ENCODE results near the gene TNFRSF14. TPM values are rescaled to one million over a fixed set of nuclear protein-coding genes. Genes with fewer than 3 reads are reported as not detected.
A peak's percentile ranks its signal among the peaks of the same experiment; 100 is the strongest.

Gene TNFRSF14
- total and polyA plus RNA-seq, 7 experiments from 2014 or later: 52.5 to 253 (median 200) TPM

DNA sequence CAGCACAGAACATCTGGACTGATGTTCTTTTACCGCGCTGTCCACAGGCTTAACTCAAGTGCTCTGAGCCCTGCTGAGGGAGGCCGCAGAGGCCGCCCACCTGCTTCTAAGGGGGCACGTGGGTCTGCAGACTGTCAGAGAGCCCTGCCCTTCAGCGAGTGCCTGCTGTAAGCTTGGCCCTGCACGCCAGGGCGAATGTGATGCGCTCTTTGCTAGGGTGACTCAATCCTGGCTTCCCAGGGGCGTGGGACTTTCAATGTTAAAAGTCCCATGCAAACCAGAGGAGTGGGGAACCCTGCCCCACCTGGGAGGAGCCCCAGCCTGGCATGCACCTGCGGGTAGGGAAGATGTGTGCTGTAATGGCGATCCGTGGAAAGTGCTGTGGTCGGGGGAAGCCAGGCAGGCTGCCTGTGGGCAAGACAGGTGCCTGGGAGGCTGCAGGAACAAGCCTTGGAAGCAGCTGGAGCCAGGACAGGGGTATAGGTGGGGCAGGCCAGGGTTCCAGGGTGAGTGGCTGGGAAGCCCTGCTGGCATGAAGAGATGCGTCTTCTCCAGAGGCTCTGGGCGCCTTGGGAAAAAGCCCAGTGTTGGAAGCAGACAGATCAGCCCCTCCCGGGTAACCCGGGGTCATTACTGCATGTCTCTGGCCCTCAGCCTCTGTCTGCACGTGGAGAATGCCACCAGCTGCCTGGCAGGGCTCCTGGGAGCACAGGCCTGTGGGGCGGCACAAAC, 29.2 kb upstream of the TNFRSF14 start:
- Histone ChIP-seq H3K27ac (ENCODE audit: low read depth, low read length) (peak overlapping the region; percentile 76), H3K4me3 (ENCODE audit: low read length) (peak overlapping the region; percentile 29)
- H3K4me3 Mint-ChIP-seq: peak overlapping the region; percentile 13 to 100 (median 76)

DNA sequence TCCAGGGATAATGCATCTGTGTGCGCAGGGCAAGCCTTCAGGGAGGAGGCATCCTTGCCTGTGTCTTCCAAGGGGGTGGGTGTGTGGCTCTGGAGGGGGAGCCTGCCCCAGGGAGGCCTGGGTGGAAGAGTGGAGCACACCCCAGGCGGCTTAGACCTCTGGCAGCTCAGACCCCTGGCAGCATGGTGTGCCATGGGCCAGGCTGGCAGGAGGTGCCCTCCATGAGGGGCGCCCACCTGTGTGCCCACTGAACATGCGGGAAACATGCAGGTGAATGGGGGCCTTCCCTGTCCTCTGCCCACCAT, 28.7 kb upstream of the TNFRSF14 start:
- peaks cover 4 to 10% of the 10 kb centered on the region in 2 donors for H3K27me3 ChIP-seq (ENCODE audit: control insufficient read depth in 2 of 2, insufficient read depth in 2 of 2, low read length in 2 of 2)
- H3K4me1 ChIP-seq (ENCODE audit: control insufficient read depth in 2 of 2, insufficient read depth in 2 of 2, low read length in 2 of 2): peaks cover 44 to 46% of the 10 kb centered on the region in 2 donors
- intact Hi-C loops (cut with micrococcal nuclease): loop anchor here (2.0 to 10.0 kb wide), 6 partner anchors 233 to 1373 kb away; partner anchors contain the start of genes C1orf174 (in 1 of the 2), CALML6 (in 1 of the 2), NADK (in 1 of the 2) and TMEM52 (in 1 of the 2)
- H3K4me3 ChIP-seq (ENCODE audit: low read length): no peak overlapping the region
- CTCF ChIA-PET: interaction anchor here (1.7 kb wide), 1 partner anchor 17 kb away, joined by 3 read pairs; no protein-coding TSS in a partner anchor
- H3K27ac ChIP-seq (ENCODE audit: low read depth, low read length): no peak overlapping the region
- POLR2A ChIA-PET: interaction anchor here (13.2 kb wide), 1 partner anchor 17 kb away, joined by 294 read pairs; no protein-coding TSS in a partner anchor
- Mint-ChIP-seq H3K4me3 (peak overlapping the region in 6 of 10 donors; percentile 13 to 100 (median 90)), H3K9me3 (no peaks in the 10 kb centered on the region), H3K36me3 (peaks cover 0 to 4% (median 0%) of the 10 kb centered on the region in 5 donors), H3K27ac (peak overlapping the region in 1 of 9 donors; percentile 87), H3K27me3 (peaks cover 0 to 36% (median 0%) of the 10 kb centered on the region in 5 donors), H3K4me1 (peaks cover 31 to 50% (median 41%) of the 10 kb centered on the region in 7 donors)
- peaks cover 0 to 4% (median 0%) of the 10 kb centered on the region in 3 experiments for H3K36me3 ChIP-seq (ENCODE audit: control insufficient read depth in 2 of 3, insufficient read depth in 3 of 3, low read length in 3 of 3)
- DNase-seq (no peak), ATAC-seq (no peak)
- H3K9me3 ChIP-seq (ENCODE audit: control insufficient read depth in 2 of 3, low read length in 3 of 3): no peaks in the 10 kb centered on the region

More for the DNA sequence above, 29.2 kb upstream of the TNFRSF14 start:
- H3K27me3 Mint-ChIP-seq: peaks cover 0 to 34% (median 0%) of the 10 kb centered on the region in 5 donors
- no peak for ATAC-seq
- Histone ChIP-seq H3K4me1 (ENCODE audit: control insufficient read depth in 2 of 2, insufficient read depth in 2 of 2, low read length in 2 of 2) (peaks cover 44 to 47% of the 10 kb centered on the region in 2 donors), H3K36me3 (ENCODE audit: control insufficient read depth in 2 of 3, insufficient read depth in 3 of 3, low read length in 3 of 3) (peaks cover 0 to 4% (median 0%) of the 10 kb centered on the region in 3 experiments), H3K9me3 (ENCODE audit: control insufficient read depth in 2 of 3, low read length in 3 of 3) (no peaks in the 10 kb centered on the region), H3K27me3 (ENCODE audit: control insufficient read depth in 2 of 2, insufficient read depth in 2 of 2, low read length in 2 of 2) (peaks cover 4 to 10% of the 10 kb centered on the region in 2 donors)
- intact Hi-C loops (cut with micrococcal nuclease): loop anchor here (1.0 to 10.0 kb wide), 17 partner anchors 20 to 1374 kb away; partner anchors contain the start of genes MORN1 (in 2 of the 2), PEX10 (in 2 of the 2), PRXL2B (in 2 of the 2) and RER1 (in 2 of the 2)
- peak overlapping the region in 6 of 9 donors; percentile 5 to 97 (median 78) for H3K27ac Mint-ChIP-seq
- POLR2A ChIA-PET: interaction anchor here (1.6 to 13.2 kb wide), 5 partner anchors 17 to 337 kb away, joined by 6 to 294 read pairs (median 7); partner anchors contain the start of gene PRXL2B
- peaks cover 32 to 54% (median 44%) of the 10 kb centered on the region in 7 donors for H3K4me1 Mint-ChIP-seq
- H3K36me3 Mint-ChIP-seq: peaks cover 0 to 4% (median 0%) of the 10 kb centered on the region in 5 donors
- DNase-seq: peak in 1 of 9 donors; percentile 72
- H3K9me3 Mint-ChIP-seq: no peaks in the 10 kb centered on the region
- CTCF ChIA-PET: interaction anchor here (1.1 to 1.7 kb wide), 3 partner anchors 17 to 58 kb away, joined by 3 to 9 read pairs (median 3); no protein-coding TSS in a partner anchor

DNA sequence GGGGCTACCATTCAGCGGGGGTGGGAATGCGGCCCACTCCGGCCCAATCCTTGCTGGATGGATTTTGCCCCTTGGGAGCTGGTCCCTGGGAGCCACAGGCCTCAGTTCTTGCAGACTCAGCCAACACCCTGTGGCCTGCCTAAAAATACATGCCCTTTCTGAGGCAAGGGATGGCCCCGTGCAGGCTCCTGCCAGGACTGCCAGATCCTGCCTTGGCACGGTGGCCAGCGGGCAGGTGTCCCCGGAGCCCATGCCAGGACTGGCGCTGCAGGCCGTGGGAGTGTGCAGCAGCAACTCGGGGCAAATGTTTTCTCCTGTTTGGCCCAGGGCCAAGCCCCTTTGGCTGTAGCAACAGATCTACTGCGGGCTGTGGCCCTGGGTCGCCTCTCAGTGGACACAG, 28.2 kb upstream of the TNFRSF14 start:
- no peak overlapping the region for H3K27ac ChIP-seq (ENCODE audit: low read depth, low read length)
- Mint-ChIP-seq H3K4me1 (peaks cover 26 to 45% (median 36%) of the 10 kb centered on the region in 7 donors), H3K9me3 (no peaks in the 10 kb centered on the region), H3K36me3 (peaks cover 0 to 4% (median 0%) of the 10 kb centered on the region in 5 donors), H3K4me3 (peak overlapping the region in 4 of 10 donors; percentile 9 to 93 (median 70)), H3K27ac (no peak overlapping the region), H3K27me3 (peaks cover 0 to 36% (median 0%) of the 10 kb centered on the region in 5 donors)
- POLR2A ChIA-PET: interaction anchor here (13.2 kb wide), 1 partner anchor 16 kb away, joined by 294 read pairs; no protein-coding TSS in a partner anchor
- no peak for DNase-seq
- CTCF ChIA-PET: no interaction called here
- H3K27me3 ChIP-seq (ENCODE audit: control insufficient read depth in 2 of 2, insufficient read depth in 2 of 2, low read length in 2 of 2): peaks cover 4 to 10% of the 10 kb centered on the region in 2 donors
- ATAC-seq: no peak
- no peak overlapping the region for H3K4me3 ChIP-seq (ENCODE audit: low read length)
- H3K4me1 ChIP-seq (ENCODE audit: control insufficient read depth in 2 of 2, insufficient read depth in 2 of 2, low read length in 2 of 2): peaks cover 39 to 41% of the 10 kb centered on the region in 2 donors
- peaks cover 0 to 4% (median 0%) of the 10 kb centered on the region in 3 experiments for H3K36me3 ChIP-seq (ENCODE audit: control insufficient read depth in 2 of 3, insufficient read depth in 3 of 3, low read length in 3 of 3)
- intact Hi-C loops (cut with micrococcal nuclease): loop anchor here (5.0 to 10.0 kb wide), 4 partner anchors 233 to 1097 kb away; partner anchors contain the start of genes CALML6 (in 1 of the 2), NADK (in 1 of the 2), TMEM52 (in 1 of the 2) and TPRG1L (in 1 of the 2)
- no peaks in the 10 kb centered on the region for H3K9me3 ChIP-seq (ENCODE audit: control insufficient read depth in 2 of 3, low read length in 3 of 3)

DNA sequence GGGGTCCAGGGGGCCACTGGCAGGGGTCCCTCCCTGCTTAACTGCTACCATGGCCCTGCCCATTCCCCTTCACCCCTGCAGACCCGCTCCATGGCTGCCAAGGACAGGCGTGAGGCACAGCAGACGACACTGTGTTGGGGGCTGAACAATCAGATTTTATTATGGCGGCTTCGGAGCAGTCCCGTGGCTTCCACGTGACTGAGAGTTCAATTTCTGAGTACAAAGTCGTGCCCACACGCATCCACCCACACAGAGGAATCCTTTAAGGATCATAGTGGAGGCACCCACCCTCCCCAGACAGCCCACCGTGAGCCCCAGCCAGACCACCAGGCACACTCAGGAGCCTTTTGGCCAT, 27.6 kb upstream of the TNFRSF14 start:
- Histone ChIP-seq H3K27ac (ENCODE audit: low read depth, low read length) (no peak overlapping the region), H3K4me1 (ENCODE audit: control insufficient read depth in 2 of 2, insufficient read depth in 2 of 2, low read length in 2 of 2) (peaks cover 33 to 35% of the 10 kb centered on the region in 2 donors), H3K9me3 (ENCODE audit: control insufficient read depth in 2 of 3, low read length in 3 of 3) (no peaks in the 10 kb centered on the region), H3K27me3 (ENCODE audit: control insufficient read depth in 2 of 2, insufficient read depth in 2 of 2, low read length in 2 of 2) (peaks cover 4 to 10% of the 10 kb centered on the region in 2 donors), H3K4me3 (ENCODE audit: low read length) (no peak overlapping the region), H3K36me3 (ENCODE audit: control insufficient read depth in 2 of 3, insufficient read depth in 3 of 3, low read length in 3 of 3) (peaks cover 0 to 4% (median 0%) of the 10 kb centered on the region in 3 experiments)
- Mint-ChIP-seq H3K4me3 (peak overlapping the region in 8 of 10 donors; percentile 33 to 93 (median 77)), H3K4me1 (peaks cover 24 to 39% (median 31%) of the 10 kb centered on the region in 7 donors), H3K9me3 (no peaks in the 10 kb centered on the region), H3K27ac (peak overlapping the region in 2 of 9 donors; percentile 20 to 31), H3K27me3 (peaks cover 0 to 41% (median 0%) of the 10 kb centered on the region in 5 donors), H3K36me3 (peaks cover 0 to 3% (median 0%) of the 10 kb centered on the region in 5 donors)
- POLR2A ChIA-PET: interaction anchor here (1.0 to 13.2 kb wide), 2 partner anchors 16 to 113 kb away, joined by 3 to 294 read pairs; no protein-coding TSS in a partner anchor
- intact Hi-C loops (cut with micrococcal nuclease): loop anchor here (5.0 to 10.0 kb wide), 4 partner anchors 234 to 1096 kb away; partner anchors contain the start of genes CALML6 (in 1 of the 2), NADK (in 1 of the 2), TMEM52 (in 1 of the 2) and TPRG1L (in 1 of the 2)
- CTCF ChIA-PET: interaction anchor here (1.0 kb wide), 1 partner anchor 19 kb away, joined by 3 read pairs; no protein-coding TSS in a partner anchor
- DNase-seq: no peak
- no peak for ATAC-seq

DNA sequence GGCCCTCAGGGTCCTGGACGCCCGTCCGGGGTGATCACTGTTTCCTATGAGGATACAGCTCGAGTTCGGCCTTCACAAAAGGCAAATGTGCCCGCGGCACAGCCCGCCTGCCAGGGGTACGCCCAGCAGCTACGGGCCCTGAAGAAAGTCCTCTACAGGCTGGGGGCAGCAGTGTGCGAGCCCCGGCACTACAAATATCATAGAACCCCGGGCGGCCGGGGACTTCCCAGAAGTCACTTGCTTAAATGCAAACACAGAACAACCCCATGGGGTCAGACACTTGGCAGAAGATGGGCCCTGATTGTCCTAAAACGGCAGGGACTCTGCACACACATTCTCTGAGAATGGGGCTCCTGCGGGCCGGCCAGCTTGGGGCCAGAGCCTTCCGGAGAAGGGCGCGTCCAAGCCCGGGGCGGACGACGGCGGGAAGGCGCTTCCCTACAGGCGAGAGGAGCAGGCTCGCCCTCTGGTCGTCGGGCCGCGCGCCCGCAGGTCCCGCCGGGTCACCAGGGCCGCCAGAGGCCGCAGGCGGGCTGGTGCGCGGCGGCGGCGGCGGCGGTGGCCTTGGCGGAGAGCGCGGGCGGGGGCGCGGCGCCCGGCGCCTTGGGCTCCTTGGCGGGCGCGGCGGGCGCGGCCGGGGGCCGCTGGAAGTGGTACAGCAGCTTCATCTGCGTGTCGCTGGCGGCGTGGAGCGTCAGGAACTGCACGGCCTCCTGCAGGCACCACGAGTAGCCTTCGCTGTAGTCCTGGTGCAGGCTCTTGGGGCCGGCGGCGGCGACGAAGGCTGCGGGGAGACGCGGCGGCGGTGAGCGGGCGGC, 27.0 kb upstream of the TNFRSF14 start:
- no peaks in the 10 kb centered on the region for H3K9me3 ChIP-seq (ENCODE audit: control insufficient read depth in 2 of 3, low read length in 3 of 3)
- no peak overlapping the region for H3K4me3 ChIP-seq (ENCODE audit: low read length)
- ATAC-seq (no peak), DNase-seq (peak in 2 of 9 donors; percentile 45 to 46)
- Mint-ChIP-seq H3K27ac (peak overlapping the region in 3 of 9 donors; percentile 20 to 38 (median 31)), H3K4me3 (peak overlapping the region; percentile 53 to 93 (median 77)), H3K9me3 (no peaks in the 10 kb centered on the region), H3K4me1 (peaks cover 20 to 33% (median 26%) of the 10 kb centered on the region in 7 donors), H3K36me3 (peaks cover 0 to under 1% (median 0%) of the 10 kb centered on the region in 5 donors), H3K27me3 (peaks cover 0 to 44% (median 2%) of the 10 kb centered on the region in 5 donors)
- H3K27ac ChIP-seq (ENCODE audit: low read depth, low read length): no peak overlapping the region
- POLR2A ChIA-PET: interaction anchor here (1.0 to 13.2 kb wide), 2 partner anchors 15 to 113 kb away, joined by 3 to 294 read pairs; no protein-coding TSS in a partner anchor
- peaks cover 0 to 4% (median 0%) of the 10 kb centered on the region in 3 experiments for H3K36me3 ChIP-seq (ENCODE audit: control insufficient read depth in 2 of 3, insufficient read depth in 3 of 3, low read length in 3 of 3)
- CTCF ChIA-PET: interaction anchor here (1.0 kb wide), 1 partner anchor 18 kb away, joined by 3 read pairs; no protein-coding TSS in a partner anchor
- H3K4me1 ChIP-seq (ENCODE audit: control insufficient read depth in 2 of 2, insufficient read depth in 2 of 2, low read length in 2 of 2): peaks cover 30% of the 10 kb centered on the region in 2 donors
- H3K27me3 ChIP-seq (ENCODE audit: control insufficient read depth in 2 of 2, insufficient read depth in 2 of 2, low read length in 2 of 2): peaks cover 4 to 10% of the 10 kb centered on the region in 2 donors
- intact Hi-C loops (cut with micrococcal nuclease): loop anchor here (5.0 to 10.0 kb wide), 4 partner anchors 234 to 1096 kb away; partner anchors contain the start of genes CALML6 (in 1 of the 2), NADK (in 1 of the 2), TMEM52 (in 1 of the 2) and TPRG1L (in 1 of the 2)
